ENCODE measurements around the gene DGKB. TPM values are rescaled to one million over a fixed set of nuclear protein-coding genes. Genes with fewer than 3 reads are reported as not detected.

The DGKB gene
- polyA plus RNA-seq, 1 donor: 0.53 TPM

DNA sequence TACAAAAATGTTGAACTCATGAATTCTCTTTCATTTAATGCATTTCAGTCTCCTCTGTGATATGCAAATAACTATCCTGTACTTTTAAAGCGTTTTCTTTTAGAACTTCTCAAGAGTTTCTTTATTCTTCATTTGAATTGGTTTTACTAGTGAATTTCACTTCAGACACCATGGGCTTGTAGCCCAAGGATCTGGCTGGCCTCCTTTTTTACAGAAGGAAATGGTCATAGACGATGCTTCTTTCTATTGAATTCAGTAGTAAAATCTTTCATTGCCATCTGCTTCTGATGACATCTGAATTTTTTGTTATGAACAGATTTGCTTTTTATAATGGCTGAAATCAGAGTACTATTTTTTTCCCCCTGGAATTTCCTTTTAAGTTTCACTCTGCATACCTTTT lies 777.8 kb downstream of the DGKB start:
- DNase-seq (ENCODE audit: low read depth): no peak

GRCh38 chr7:14123923-14124322 lies 778.6 kb downstream of the DGKB start:
- no peak for DNase-seq (ENCODE audit: low read depth)

GRCh38 chr7:14115701-14116100 lies 786.9 kb downstream of the DGKB start:
- DNase-seq (ENCODE audit: low read depth): no peak

GRCh38 chr7:14104861-14105260 lies 797.7 kb downstream of the DGKB start:
- no peak for DNase-seq (ENCODE audit: low read depth)

- no peak for DNase-seq (ENCODE audit: low read depth)
These were observed 806.4 kb downstream of the DGKB start for GRCh38 chr7:14096159-14096558.

GRCh38 chr7:14095233-14095950 lies 807.2 kb downstream of the DGKB start:
- no peak for DNase-seq (ENCODE audit: low read depth)

All from forelimb muscle (tissue), 1 donor.